ENCODE data around the gene BLVRA. TPM values are rescaled to one million over a fixed set of nuclear protein-coding genes. Genes with fewer than 3 reads are reported as not detected.
A peak's percentile ranks its signal among the peaks of the same experiment; 100 is the strongest.

BLVRA gene
- total and polyA plus RNA-seq, 2 experiments from 2014 or later = 21.0 to 34.2 TPM

DNA sequence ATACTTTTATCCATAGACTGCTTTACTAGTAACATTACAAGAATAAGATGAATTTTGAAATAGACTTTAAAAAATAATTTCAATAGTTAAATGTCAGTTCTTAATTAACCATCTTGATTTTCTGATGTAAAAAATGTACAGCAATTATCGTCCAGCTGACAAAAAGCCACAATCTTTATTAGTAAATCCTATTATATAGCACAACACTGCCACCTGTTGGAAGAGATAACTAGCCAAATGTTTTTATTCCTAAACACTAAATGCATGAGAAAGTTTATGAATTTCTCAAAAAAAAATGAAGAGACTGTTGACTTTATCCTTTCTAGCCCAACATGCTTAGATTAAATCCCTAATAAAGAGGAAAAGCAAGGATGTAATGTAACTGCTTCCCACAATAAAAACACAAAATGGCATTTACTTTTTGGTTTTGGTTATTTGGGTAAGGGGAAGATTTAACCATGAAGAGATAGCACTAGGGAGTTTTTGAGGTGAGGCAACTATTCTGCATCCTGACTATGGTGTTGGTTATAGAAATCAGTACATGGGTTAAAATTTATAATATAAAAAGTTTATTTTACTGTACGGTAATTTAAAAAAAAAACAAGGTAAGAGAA is 37.2 kb upstream of the BLVRA start:
- H3K4me2 ChIP-seq = no peak overlapping the region
- H3K79me2 ChIP-seq = peaks cover 96% of the 10 kb centered on the region
- H3K9me2 ChIP-seq (replicated peaks; ENCODE audit: insufficient read depth) = no peaks in the 10 kb centered on the region
- no peak overlapping the region for H2AFZ ChIP-seq
- peak; percentile 66 for DNase-seq (ENCODE audit: low spot score)
- H3K27ac ChIP-seq = no peak overlapping the region
- 57% methylated on average over 2 of the region's 2 CpGs for WGBS (ENCODE audit: low lambda C conversion rate, missing lambda C conversion rate)
- H3K36me3 ChIP-seq (replicated peaks; ENCODE audit: insufficient read depth, low read depth) = no peaks in the 10 kb centered on the region
- peaks cover under 1% of the 10 kb centered on the region for H3K4me1 ChIP-seq (ENCODE audit: insufficient read depth)
- no peak overlapping the region for H3K4me3 ChIP-seq
- H4K20me1 ChIP-seq (ENCODE audit: insufficient read depth, poor library complexity, severe bottlenecking) = no peaks in the 10 kb centered on the region
- no peak for TF ChIP-seq EZH2phosphoT487 (IDR thresholded peaks at IDR 0.05; ENCODE audit: low read depth, severe bottlenecking, unreplicated experiment)
- TF ChIP-seq, protein P1, sequence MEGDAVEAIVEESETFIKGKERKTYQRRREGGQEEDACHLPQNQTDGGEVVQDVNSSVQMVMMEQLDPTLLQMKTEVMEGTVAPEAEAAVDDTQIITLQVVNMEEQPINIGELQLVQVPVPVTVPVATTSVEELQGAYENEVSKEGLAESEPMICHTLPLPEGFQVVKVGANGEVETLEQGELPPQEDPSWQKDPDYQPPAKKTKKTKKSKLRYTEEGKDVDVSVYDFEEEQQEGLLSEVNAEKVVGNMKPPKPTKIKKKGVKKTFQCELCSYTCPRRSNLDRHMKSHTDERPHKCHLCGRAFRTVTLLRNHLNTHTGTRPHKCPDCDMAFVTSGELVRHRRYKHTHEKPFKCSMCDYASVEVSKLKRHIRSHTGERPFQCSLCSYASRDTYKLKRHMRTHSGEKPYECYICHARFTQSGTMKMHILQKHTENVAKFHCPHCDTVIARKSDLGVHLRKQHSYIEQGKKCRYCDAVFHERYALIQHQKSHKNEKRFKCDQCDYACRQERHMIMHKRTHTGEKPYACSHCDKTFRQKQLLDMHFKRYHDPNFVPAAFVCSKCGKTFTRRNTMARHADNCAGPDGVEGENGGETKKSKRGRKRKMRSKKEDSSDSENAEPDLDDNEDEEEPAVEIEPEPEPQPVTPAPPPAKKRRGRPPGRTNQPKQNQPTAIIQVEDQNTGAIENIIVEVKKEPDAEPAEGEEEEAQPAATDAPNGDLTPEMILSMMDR (IDR thresholded peaks at IDR 0.05; ENCODE audit: poor library complexity) = peak; percentile 72
- H3K27me3 ChIP-seq = no peaks in the 10 kb centered on the region
- H3K9me3 ChIP-seq (ENCODE audit: low read depth) = no peaks in the 10 kb centered on the region

DNA sequence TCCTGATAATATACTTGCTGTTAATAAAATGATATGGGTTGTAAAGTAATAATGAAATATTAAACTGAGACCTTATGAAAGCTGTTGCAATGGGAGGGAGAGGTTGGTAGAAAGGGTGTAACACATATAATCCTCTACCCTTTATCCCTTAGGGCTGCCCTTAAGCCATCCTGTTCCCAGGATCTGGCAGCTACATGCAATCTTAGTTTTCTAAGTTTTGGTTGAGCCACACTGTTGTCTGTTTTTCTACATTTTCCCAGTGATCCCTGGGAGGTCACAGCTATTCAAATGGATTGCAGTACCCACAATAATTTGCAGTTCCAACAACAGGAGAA is 35.5 kb upstream of the BLVRA start:
- Histone ChIP-seq H3K27ac (no peak overlapping the region), H3K4me2 (no peak overlapping the region), H2AFZ (no peak overlapping the region), H3K4me1 (ENCODE audit: insufficient read depth) (peaks cover 8% of the 10 kb centered on the region), H4K20me1 (ENCODE audit: insufficient read depth, poor library complexity, severe bottlenecking) (no peaks in the 10 kb centered on the region), H3K27me3 (no peaks in the 10 kb centered on the region), H3K36me3 (replicated peaks; ENCODE audit: insufficient read depth, low read depth) (no peaks in the 10 kb centered on the region), H3K79me2 (peaks cover 97% of the 10 kb centered on the region), H3K9me2 (replicated peaks; ENCODE audit: insufficient read depth) (no peaks in the 10 kb centered on the region), H3K4me3 (no peak overlapping the region), H3K9me3 (ENCODE audit: low read depth) (no peaks in the 10 kb centered on the region)
- DNase-seq (ENCODE audit: low spot score) = no peak
- no peak for TF ChIP-seq EZH2phosphoT487 (IDR thresholded peaks at IDR 0.05; ENCODE audit: low read depth, severe bottlenecking, unreplicated experiment)
- TF ChIP-seq, protein P1 (IDR thresholded peaks at IDR 0.05; ENCODE audit: poor library complexity) = no peak
- TF ChIP-seq EZH2 (IDR thresholded peaks at IDR 0.05; ENCODE audit: borderline replicate concordance) = no peak

DNA sequence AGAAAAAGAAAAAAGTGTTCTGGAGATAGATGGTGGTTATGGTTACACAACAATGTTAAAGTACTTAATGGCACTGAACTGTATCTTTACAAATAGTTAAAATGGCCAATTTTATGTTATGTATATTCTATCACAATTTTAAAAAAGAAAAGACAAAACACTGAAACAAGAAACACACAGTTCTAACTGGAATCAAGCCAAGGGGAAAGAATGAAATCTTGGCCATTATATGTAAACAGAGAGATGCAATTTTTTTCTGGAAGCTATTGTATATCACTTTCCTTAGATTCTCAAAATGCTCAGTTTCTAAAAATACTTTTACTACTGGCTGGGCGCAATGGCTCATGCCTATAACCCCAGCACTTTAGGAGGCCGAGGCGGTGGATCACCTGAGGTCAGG is 33.2 kb upstream of the BLVRA start:
- H3K27me3 ChIP-seq = no peaks in the 10 kb centered on the region
- WGBS (ENCODE audit: low lambda C conversion rate, missing lambda C conversion rate) = 73% methylated on average over 3 of the region's 3 CpGs
- H3K4me1 ChIP-seq (ENCODE audit: insufficient read depth) = peaks cover 16% of the 10 kb centered on the region
- no peaks in the 10 kb centered on the region for H3K9me3 ChIP-seq (ENCODE audit: low read depth)
- H3K79me2 ChIP-seq = peaks cover 88% of the 10 kb centered on the region
- H3K27ac ChIP-seq = no peak overlapping the region
- no peak for DNase-seq (ENCODE audit: low spot score)
- no peaks in the 10 kb centered on the region for H3K36me3 ChIP-seq (replicated peaks; ENCODE audit: insufficient read depth, low read depth)
- H3K4me2 ChIP-seq = no peak overlapping the region
- TF ChIP-seq, protein P1 (IDR thresholded peaks at IDR 0.05; ENCODE audit: poor library complexity) = no peak
- TF ChIP-seq EZH2phosphoT487 (IDR thresholded peaks at IDR 0.05; ENCODE audit: low read depth, severe bottlenecking, unreplicated experiment) (no peak), EZH2 (IDR thresholded peaks at IDR 0.05; ENCODE audit: borderline replicate concordance) (no peak)
- H3K4me3 ChIP-seq = no peak overlapping the region
- H4K20me1 ChIP-seq (ENCODE audit: insufficient read depth, poor library complexity, severe bottlenecking) = no peaks in the 10 kb centered on the region
- no peaks in the 10 kb centered on the region for H3K9me2 ChIP-seq (replicated peaks; ENCODE audit: insufficient read depth)
- H2AFZ ChIP-seq = no peak overlapping the region

DNA sequence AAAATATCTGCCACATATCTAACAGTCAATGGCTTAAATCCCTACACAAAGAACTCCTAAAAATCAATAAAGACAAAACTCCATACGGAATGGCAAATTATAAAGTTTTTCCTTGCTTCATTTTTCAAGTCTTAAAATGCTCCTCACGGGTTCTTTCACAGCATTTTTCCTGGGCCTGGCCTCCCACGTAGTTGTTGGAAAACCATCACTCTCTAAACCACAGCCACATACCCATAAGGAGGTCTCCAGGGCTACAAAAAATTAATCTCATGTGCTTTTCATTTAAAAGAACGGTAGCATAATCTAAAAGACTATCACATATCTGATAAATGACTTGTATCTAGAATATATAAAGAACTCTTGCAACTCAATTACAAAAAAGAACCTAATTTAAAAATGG is 32.0 kb upstream of the BLVRA start:
- Histone ChIP-seq H3K9me3 (ENCODE audit: low read depth) (no peaks in the 10 kb centered on the region), H2AFZ (no peak overlapping the region), H3K4me1 (ENCODE audit: insufficient read depth) (peaks cover 18% of the 10 kb centered on the region), H3K9me2 (replicated peaks; ENCODE audit: insufficient read depth) (no peaks in the 10 kb centered on the region), H3K4me3 (no peak overlapping the region), H3K27me3 (no peaks in the 10 kb centered on the region), H3K27ac (no peak overlapping the region), H3K36me3 (replicated peaks; ENCODE audit: insufficient read depth, low read depth) (no peaks in the 10 kb centered on the region), H3K4me2 (peak overlapping the region; percentile 78), H3K79me2 (peaks cover 81% of the 10 kb centered on the region), H4K20me1 (ENCODE audit: insufficient read depth, poor library complexity, severe bottlenecking) (no peaks in the 10 kb centered on the region)
- WGBS (ENCODE audit: low lambda C conversion rate, missing lambda C conversion rate) = 83% methylated on average over 4 of the region's 4 CpGs
- TF ChIP-seq EZH2phosphoT487 (IDR thresholded peaks at IDR 0.05; ENCODE audit: low read depth, severe bottlenecking, unreplicated experiment) (no peak), EZH2 (IDR thresholded peaks at IDR 0.05; ENCODE audit: borderline replicate concordance) (no peak)
- TF ChIP-seq, protein P1 (IDR thresholded peaks at IDR 0.05; ENCODE audit: poor library complexity) = no peak
- DNase-seq (ENCODE audit: low spot score) = no peak

Measured in hepatocyte (in vitro differentiated cells).